Brain microvascular endothelial cell (primary cell): ENCODE results near the gene RBCK1.

ENCODE experiments used
- DNase-seq: peaks from one replicate; pipeline ENCODE4 v3.0.0-alpha.2; 2020
- H3K27ac ChIP-seq: fragments of 250-450 bp; sonication (Bioruptor Pico); 2 replicates; pipeline ENCODE4 v1.5.1; 2020; ENCODE audit warnings: mild to moderate bottlenecking, moderate library complexity
- H3K27me3 ChIP-seq: fragments of 250-450 bp; sonication (Bioruptor Pico); replicated peaks from 2 replicates; pipeline ENCODE4 v1.5.1; 2020; ENCODE audit warnings: mild to moderate bottlenecking
- H3K36me3 ChIP-seq: fragments of 250-450 bp; sonication (Bioruptor Pico); replicated peaks from 2 replicates; pipeline ENCODE4 v1.5.1; 2020; ENCODE audit warnings: mild to moderate bottlenecking
- H3K4me3 ChIP-seq: 2 replicates; pipeline ENCODE4 v1.5.1; 2011; ENCODE audit warnings: low read depth, mild to moderate bottlenecking, control low read depth, low read length, moderate library complexity
- in situ Hi-C: cut with HindIII; loops from 2 replicates; pipeline ENCODE4 v1.10.0; 2017; ENCODE audit warnings: low sequenced_read_pairs, low pct_ligation_motif_present
- TF ChIP-seq, protein P1 (sequence below): IDR thresholded peaks from 2 replicates; pipeline ENCODE4 v1.5.1; 2011; ENCODE audit warnings: low read depth, mild to moderate bottlenecking, moderate library complexity, low read length, control low read depth, inconsistent platforms; ENCODE audit errors: missing control alignments

Gene RBCK1

DNA sequence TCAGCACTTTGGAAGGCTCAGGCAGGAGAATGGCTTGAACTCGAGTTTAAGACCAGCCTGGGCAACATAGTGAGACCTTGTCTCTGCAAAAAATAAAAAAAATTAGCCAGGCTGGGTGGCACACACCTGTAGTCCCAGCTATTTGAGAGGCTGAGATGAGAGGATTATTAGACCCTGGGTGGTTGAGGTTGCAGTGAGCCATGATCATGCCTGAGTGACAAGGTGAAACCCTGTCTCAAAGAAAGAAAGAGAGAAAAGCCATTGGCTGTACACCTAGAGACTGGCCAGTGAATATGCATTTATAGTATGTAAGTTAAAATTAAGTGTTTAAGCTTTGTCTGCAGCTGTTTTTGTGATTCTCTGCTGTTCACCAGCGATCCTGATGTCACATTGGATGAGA is 6.1 kb downstream of the RBCK1 start:
- Histone ChIP-seq H3K4me3 (no peak overlapping the region), H3K27ac (no peak overlapping the region), H3K36me3 (peaks cover 19% of the 10 kb centered on the region), H3K27me3 (no peaks in the 10 kb centered on the region)
- TF ChIP-seq, protein P1, sequence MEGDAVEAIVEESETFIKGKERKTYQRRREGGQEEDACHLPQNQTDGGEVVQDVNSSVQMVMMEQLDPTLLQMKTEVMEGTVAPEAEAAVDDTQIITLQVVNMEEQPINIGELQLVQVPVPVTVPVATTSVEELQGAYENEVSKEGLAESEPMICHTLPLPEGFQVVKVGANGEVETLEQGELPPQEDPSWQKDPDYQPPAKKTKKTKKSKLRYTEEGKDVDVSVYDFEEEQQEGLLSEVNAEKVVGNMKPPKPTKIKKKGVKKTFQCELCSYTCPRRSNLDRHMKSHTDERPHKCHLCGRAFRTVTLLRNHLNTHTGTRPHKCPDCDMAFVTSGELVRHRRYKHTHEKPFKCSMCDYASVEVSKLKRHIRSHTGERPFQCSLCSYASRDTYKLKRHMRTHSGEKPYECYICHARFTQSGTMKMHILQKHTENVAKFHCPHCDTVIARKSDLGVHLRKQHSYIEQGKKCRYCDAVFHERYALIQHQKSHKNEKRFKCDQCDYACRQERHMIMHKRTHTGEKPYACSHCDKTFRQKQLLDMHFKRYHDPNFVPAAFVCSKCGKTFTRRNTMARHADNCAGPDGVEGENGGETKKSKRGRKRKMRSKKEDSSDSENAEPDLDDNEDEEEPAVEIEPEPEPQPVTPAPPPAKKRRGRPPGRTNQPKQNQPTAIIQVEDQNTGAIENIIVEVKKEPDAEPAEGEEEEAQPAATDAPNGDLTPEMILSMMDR: no peak
- in situ Hi-C loops: no loop called here
- DNase-seq: no peak

GRCh38 chr20:415820-416322 is 7.8 kb downstream of the RBCK1 start:
- Histone ChIP-seq H3K27ac (no peak overlapping the region), H3K4me3 (no peak overlapping the region), H3K27me3 (no peaks in the 10 kb centered on the region), H3K36me3 (peaks cover 22% of the 10 kb centered on the region)
- in situ Hi-C loops: no loop called here
- DNase-seq: no peak
- TF ChIP-seq, protein P1: no peak

GRCh38 chr20:416950-417800 is 9.1 kb downstream of the RBCK1 start:
- no peak for DNase-seq
- H3K4me3 ChIP-seq: no peak overlapping the region
- no peaks in the 10 kb centered on the region for H3K27me3 ChIP-seq
- H3K27ac ChIP-seq: no peak overlapping the region
- TF ChIP-seq, protein P1: no peak
- peaks cover 31% of the 10 kb centered on the region for H3K36me3 ChIP-seq
- in situ Hi-C loops: no loop called here

GRCh38 chr20:417801-418342 is 9.8 kb downstream of the RBCK1 start:
- Histone ChIP-seq H3K4me3 (no peak overlapping the region), H3K27me3 (no peaks in the 10 kb centered on the region), H3K27ac (no peak overlapping the region), H3K36me3 (peaks cover 35% of the 10 kb centered on the region)
- TF ChIP-seq, protein P1: no peak
- in situ Hi-C loops: no loop called here
- no peak for DNase-seq

- Histone ChIP-seq H3K36me3 (peaks cover 38% of the 10 kb centered on the region), H3K4me3 (no peak overlapping the region), H3K27ac (no peak overlapping the region), H3K27me3 (no peaks in the 10 kb centered on the region)
- DNase-seq: no peak
- in situ Hi-C loops: no loop called here
- TF ChIP-seq, protein P1: no peak
These were observed 10.8 kb downstream of the RBCK1 start for GRCh38 chr20:418858-419365.
